IPS-20b (cell line): ENCODE measurements around the gene CISD3.

Experiments
- H3K27ac ChIP-seq: one replicate; pipeline ENCODE4 v1.5.1; 2013; ENCODE audit warnings: low read length
- H3K27me3 ChIP-seq: 2 replicates; pipeline ENCODE4 v1.6.1; 2013; ENCODE audit warnings: mild to moderate bottlenecking, low read length, inconsistent platforms; ENCODE audit not compliant: insufficient read depth
- H3K36me3 ChIP-seq: 2 replicates; pipeline ENCODE4 v1.6.1; 2013; ENCODE audit warnings: low read depth, mild to moderate bottlenecking, inconsistent platforms, low read length, moderate library complexity; ENCODE audit not compliant: insufficient read depth
- H3K4me1 ChIP-seq: 2 replicates; pipeline ENCODE4 v1.6.1; 2013; ENCODE audit warnings: mild to moderate bottlenecking, control low read depth, inconsistent platforms, low read length, moderate library complexity; ENCODE audit not compliant: insufficient read depth
- H3K4me3 ChIP-seq: 2 replicates; pipeline ENCODE4 v1.5.1; 2013; ENCODE audit warnings: mild to moderate bottlenecking, low read length, inconsistent platforms
- H3K9ac ChIP-seq: 2 replicates; pipeline ENCODE4 v1.6.1; 2013; ENCODE audit warnings: low read depth, mild to moderate bottlenecking, inconsistent platforms, low read length, moderate library complexity
- H3K9me3 ChIP-seq: 2 replicates; pipeline ENCODE4 v1.6.1; 2013; ENCODE audit warnings: mild to moderate bottlenecking, low read depth, low read length, inconsistent platforms; ENCODE audit not compliant: insufficient read depth

CISD3 gene, protein sequence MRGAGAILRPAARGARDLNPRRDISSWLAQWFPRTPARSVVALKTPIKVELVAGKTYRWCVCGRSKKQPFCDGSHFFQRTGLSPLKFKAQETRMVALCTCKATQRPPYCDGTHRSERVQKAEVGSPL

DNA sequence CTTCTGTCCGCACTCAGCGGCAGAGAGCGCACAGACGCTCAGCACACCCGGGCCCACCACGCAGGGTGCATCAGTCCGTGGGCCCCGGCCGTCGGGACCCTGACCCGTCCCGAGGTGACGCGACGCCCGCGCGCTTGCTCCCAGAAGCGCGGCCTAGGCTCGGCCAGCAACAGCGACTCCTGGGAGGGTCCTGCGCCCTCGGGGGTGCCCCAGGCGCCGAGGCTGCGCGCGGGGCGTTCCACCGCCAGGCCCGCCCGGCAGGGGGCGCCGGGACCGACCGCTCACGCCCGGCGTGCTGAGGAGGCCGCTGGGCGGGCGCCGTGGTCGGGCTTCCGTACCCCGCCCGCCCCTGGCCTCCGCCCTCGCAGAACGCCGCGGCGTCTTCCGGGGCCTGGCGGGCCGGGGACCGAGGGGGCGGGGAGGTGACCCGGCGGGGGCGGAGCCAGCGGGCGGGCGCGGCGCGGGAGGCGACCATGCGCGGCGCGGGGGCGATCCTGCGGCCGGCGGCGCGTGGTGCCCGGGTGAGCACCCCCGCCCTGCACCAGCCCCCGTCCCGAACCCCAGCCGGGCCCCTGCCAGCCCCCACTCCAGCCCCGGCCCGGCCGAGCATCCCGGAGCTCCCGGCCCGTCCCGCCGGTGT is at the start of gene CISD3:
TSS of gene CISD3 (plus strand) at position 456 of the 640 bp plus-strand sequence. CDS start at position 474, 18 bp downstream.
- H3K4me3 ChIP-seq: peak within 1 kb of the TSS; percentile 85
- no peak within 1 kb of the TSS for H3K27ac ChIP-seq
- peaks cover 23% of the 10 kb centered on the region for H3K36me3 ChIP-seq
- no peaks in the 10 kb centered on the region for H3K4me1 ChIP-seq
- no peaks in the 10 kb centered on the region for H3K9me3 ChIP-seq
- peak within 1 kb of the TSS; percentile 77; the same call in 1 of the 2 replicates for H3K9ac ChIP-seq
- H3K27me3 ChIP-seq: peaks cover 21% of the 10 kb centered on the region

DNA sequence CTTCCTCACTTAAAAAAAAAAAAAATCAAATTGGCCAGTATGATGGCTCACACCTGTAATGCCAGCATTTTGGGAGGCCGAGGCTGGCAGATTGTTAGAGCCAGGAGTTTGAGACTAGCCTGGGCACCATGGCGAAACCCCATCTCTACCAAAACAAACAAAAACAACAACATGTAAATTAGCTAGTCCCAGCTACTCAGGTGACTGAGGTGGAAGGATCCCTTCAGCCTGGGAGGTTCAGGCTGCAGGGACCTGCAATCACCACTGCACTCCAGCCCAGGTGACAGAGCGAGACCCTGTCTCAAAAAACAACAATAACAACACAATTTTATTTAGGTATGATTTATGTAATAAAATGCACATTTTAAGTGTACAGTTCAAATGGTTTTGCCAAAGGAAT is 49.0 kb upstream of the CISD3 start:
- H3K27me3 ChIP-seq: peaks cover 9% of the 10 kb centered on the region
- no peaks in the 10 kb centered on the region for H3K4me1 ChIP-seq
- H3K9ac ChIP-seq: no peak overlapping the region
- H3K4me3 ChIP-seq: no peak overlapping the region
- H3K9me3 ChIP-seq: no peaks in the 10 kb centered on the region
- no peak overlapping the region for H3K27ac ChIP-seq
- H3K36me3 ChIP-seq: no peaks in the 10 kb centered on the region

DNA sequence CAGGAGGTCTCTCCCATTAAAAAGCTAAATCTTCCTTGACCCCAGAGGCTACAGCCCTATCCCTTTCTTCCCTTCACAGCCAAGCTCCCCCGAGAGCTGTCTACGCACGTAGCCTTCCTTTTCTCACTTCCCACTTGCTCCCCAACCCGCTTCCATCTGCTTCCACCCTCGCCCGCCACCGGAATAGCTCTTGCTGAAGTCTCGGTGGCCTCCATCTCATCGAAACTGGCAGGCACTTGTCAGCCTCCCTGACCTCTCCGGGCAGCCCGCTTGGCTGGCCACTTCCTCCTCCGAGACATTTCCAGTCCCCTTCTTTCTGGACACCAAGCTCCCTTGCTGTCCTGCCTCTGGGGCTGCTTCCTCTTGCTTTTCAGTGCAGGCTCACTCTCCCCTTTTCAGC is 44.6 kb upstream of the CISD3 start:
- H3K4me1 ChIP-seq: no peaks in the 10 kb centered on the region
- H3K9me3 ChIP-seq: no peaks in the 10 kb centered on the region
- peaks cover 6% of the 10 kb centered on the region; the same call in 1 of the 2 replicates for H3K27me3 ChIP-seq
- no peaks in the 10 kb centered on the region for H3K36me3 ChIP-seq
- no peak overlapping the region for H3K4me3 ChIP-seq
- H3K27ac ChIP-seq: no peak overlapping the region
- H3K9ac ChIP-seq: no peak overlapping the region

DNA sequence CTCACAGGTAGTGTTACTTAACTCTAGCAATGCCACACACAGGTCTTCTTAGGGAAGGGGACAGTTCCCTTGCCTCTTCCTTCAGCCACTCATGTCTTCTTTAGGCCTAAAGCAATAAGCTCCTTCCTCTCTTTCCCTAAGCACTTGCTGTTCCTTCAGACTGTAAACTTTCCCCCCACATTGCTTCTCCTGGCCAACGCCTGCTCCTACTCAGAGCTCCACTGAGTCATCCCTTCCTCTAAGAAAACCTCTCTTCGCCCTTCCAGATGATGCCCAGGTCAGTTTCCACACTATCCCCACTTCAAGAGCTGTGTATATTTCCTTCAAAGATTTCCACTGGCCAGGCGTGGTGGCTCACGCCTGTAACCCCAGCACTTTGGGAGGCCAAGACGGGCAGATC is 42.9 kb upstream of the CISD3 start:
- Histone ChIP-seq H3K9ac (no peak overlapping the region), H3K4me1 (no peaks in the 10 kb centered on the region), H3K9me3 (no peaks in the 10 kb centered on the region), H3K4me3 (no peak overlapping the region), H3K27ac (no peak overlapping the region), H3K36me3 (no peaks in the 10 kb centered on the region), H3K27me3 (peaks cover 10% of the 10 kb centered on the region; the same call in 1 of the 2 replicates)

DNA sequence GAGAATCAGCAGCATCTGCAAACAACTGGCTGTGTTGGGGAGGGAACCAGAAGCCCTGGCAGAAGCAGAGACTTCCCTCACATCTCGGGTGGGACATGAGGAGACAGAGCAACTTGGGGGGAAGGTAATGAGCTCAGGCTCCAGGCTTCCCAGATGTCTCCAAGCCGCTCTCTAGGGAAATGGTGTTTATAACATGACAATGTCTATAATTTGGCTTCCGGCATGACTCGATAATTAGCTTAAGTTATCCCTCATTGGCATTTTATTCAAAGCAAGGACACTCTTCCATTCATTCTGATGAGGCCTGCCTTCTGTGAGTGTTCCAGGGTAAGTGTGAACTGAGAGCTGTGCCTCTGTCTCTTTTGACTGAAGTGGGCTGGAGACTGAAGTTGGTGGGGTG is 39.8 kb upstream of the CISD3 start:
- Histone ChIP-seq H3K4me3 (no peak overlapping the region), H3K36me3 (no peaks in the 10 kb centered on the region), H3K9ac (no peak overlapping the region), H3K9me3 (no peaks in the 10 kb centered on the region), H3K27ac (no peak overlapping the region), H3K4me1 (no peaks in the 10 kb centered on the region), H3K27me3 (peaks cover 19% of the 10 kb centered on the region)

DNA sequence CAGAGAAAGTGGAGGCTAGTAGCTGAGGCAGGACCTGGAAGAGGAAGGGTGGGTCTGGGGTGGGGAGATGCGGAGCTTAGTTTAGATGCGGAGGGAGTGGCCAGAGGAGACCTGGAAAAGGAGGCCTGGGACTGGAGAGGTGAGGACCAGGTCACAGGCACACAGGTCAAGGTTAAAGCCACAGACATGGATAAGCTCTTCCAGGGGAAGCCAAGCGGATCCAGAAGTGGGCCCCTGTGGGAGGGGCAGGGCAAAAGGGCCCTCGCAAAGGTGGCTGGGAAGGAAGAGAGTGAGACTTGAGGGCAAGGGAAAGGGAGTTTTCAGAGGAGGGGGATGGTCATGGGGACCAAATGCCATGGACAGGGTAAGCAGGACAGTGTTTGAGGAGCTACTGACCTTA is 39.0 kb upstream of the CISD3 start:
- no peak overlapping the region for H3K4me3 ChIP-seq
- no peaks in the 10 kb centered on the region for H3K9me3 ChIP-seq
- H3K36me3 ChIP-seq: no peaks in the 10 kb centered on the region
- no peak overlapping the region for H3K9ac ChIP-seq
- H3K27me3 ChIP-seq: peaks cover 19% of the 10 kb centered on the region
- H3K4me1 ChIP-seq: no peaks in the 10 kb centered on the region
- no peak overlapping the region for H3K27ac ChIP-seq

DNA sequence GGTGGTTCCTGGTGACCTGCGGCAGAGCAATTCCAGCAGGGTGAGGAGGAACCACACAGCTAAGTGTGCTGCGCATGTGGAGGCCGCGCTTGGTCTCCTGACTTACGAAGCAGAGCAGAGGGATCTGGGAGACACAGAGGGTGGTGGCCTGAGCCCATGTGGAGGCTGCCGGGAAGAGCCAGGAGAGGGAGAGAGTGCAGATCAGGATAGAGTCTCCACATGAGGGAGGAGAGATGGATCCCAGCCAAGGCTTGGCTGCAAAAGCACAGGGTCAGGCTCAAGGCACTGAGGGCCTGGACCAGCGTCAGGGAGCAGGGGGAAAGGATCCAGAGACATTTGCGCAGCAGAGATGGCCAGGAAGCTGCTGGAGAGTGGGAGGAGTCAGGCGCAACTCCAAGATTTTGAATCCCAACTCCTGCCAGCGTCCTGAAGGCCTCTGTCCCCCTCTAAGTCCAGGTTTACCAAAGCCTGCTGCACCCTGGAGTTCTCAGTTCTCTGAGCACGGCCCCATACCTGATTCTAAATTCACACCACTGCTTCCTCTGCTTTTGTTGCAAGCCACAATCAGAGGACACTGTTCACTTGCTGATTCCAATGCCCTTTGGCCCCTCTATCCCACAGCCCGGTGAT is 36.3 kb upstream of the CISD3 start:
- Histone ChIP-seq H3K27ac (no peak overlapping the region), H3K9ac (no peak overlapping the region), H3K4me1 (no peaks in the 10 kb centered on the region), H3K9me3 (no peaks in the 10 kb centered on the region), H3K27me3 (peaks cover 40% of the 10 kb centered on the region), H3K36me3 (no peaks in the 10 kb centered on the region), H3K4me3 (no peak overlapping the region)

DNA sequence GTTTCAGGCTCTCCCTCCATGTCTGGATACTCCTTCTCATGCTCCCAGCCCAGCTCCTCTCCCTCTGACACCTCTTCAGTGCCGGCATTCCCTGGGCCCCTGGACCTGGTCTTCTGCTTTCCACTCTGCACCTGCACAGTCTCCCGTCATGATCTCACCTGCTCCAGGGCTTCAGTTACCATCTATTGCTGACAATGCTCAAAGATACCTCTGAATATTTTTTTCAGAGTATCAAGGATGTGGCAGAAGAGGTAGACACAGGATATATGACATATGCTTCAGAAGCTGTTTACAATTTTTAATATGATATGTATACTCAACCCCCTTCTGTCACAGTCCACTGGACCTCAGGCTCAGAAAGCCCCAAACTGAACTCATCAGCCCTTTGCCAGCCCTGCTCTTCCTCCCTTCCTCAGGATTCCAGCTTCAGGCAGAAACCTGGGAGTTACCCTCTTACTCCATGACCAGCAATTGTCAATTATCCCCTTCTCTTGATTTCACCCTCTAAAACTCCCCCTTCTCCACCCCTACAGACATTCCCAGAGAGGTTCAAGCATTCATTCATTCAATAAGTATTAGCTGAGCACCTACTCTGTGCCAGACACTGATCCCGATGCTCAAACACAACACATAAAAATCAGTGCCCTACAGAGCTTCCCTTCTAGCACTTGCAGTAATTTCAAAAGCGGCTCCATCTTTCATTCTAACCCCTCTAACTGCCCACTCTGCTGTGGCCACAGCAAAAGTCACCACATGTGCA is 32.9 kb upstream of the CISD3 start:
- no peaks in the 10 kb centered on the region for H3K4me1 ChIP-seq
- H3K27me3 ChIP-seq: peaks cover 64% of the 10 kb centered on the region
- H3K9me3 ChIP-seq: no peaks in the 10 kb centered on the region
- no peak overlapping the region for H3K27ac ChIP-seq
- no peak overlapping the region for H3K4me3 ChIP-seq
- no peak overlapping the region for H3K9ac ChIP-seq
- no peaks in the 10 kb centered on the region for H3K36me3 ChIP-seq

DNA sequence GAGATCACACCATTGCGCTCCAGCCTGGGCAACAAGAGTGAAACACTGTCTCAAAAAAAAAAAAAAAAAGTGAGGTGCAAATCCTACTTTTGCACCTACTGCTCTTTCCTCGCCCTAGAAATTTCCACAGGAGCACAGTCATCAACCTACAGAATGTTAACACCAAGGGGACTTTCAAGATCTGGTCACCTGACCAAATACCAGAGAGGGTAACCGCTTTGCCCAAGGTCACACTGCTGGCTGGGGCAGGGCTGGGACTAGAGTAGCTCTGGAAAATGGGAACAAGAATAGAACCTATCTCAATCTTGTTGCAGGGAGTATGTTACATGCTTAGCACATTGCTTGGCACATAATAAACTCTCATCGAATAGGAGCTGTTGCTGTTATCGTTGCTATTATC is 31.4 kb upstream of the CISD3 start:
- H3K4me1 ChIP-seq: peaks cover 10% of the 10 kb centered on the region; the same call in 1 of the 2 replicates
- no peak overlapping the region for H3K9ac ChIP-seq
- H3K9me3 ChIP-seq: no peaks in the 10 kb centered on the region
- no peaks in the 10 kb centered on the region for H3K36me3 ChIP-seq
- no peak overlapping the region for H3K4me3 ChIP-seq
- peaks cover 76% of the 10 kb centered on the region for H3K27me3 ChIP-seq
- no peak overlapping the region for H3K27ac ChIP-seq

DNA sequence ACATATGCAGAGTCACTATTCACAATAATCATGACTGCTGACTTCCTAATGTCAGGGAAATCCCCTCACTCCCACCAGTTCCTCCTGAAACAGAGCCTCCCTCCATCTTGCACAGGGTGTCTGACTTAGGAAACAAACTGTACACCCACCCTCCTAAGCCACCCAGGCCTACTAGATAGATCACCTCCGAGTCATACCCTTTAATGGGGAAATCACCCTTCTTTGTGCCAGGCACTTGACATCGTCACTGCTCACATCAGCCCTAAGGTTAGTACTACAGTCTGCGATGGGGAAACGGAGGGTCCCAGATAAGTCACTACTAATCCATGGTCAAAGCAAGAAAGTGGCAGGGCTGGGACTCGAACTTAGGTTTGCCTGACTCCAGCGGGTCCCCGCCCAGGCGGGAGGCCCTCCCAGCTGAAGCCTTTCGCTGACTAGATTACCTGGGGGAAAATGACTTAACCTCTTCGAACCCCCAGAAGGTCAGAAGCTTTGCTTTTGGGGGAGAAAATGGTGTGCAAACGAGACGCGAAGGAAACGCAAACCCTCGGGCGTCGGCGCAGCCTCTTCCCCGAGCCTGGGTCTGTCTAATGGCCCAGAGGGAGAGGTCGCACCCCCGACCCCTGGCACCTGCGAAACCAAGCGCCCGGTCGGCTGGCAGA is 28.5 kb upstream of the CISD3 start:
- Histone ChIP-seq H3K27me3 (peaks cover 88% of the 10 kb centered on the region), H3K36me3 (no peaks in the 10 kb centered on the region), H3K27ac (no peak overlapping the region)

DNA sequence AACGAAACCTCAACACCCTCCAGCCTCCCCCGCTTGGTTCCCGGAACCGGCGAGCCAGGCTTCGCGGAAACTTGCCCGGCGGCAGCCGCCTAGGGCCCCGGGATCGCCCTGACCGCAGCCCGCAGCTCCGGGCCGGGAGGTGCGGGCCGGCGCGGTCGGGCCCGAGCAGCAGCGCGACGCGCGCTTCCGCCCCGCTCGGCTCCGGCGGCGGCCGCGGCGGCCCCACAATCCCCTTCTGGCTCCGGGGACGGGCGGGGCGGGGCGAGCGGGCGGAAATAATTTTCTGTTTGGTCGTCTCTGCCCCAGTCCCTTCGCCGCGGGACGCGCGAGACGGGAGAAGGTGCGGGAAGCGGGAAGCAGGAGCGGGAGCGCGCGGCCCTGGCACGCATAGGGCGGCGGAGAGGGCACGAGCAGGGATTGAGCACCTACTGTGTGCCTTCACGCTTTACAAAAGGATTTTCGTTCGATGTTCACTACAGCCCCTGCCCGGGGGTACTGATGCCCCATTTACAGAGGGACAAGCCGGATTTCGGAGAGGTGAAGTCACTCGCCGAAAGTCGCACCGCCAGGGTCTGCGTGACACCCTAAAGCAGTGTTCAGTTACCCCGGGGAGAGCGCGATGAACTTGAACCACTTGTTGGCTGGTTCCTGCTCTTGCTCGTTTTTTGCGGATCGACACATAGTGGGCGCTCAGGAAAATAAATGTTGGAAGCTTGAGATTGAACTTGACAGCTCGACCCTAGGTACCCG is 27.8 kb upstream of the CISD3 start:
- H3K9ac ChIP-seq: peak overlapping the region; percentile 22; the same call in 1 of the 2 replicates
- H3K27me3 ChIP-seq: peaks cover 88% of the 10 kb centered on the region
- peak overlapping the region; percentile 70 for H3K4me3 ChIP-seq

More for the DNA sequence above, 28.5 kb upstream of the CISD3 start:
- Histone ChIP-seq H3K9ac (no peak overlapping the region), H3K4me3 (peak overlapping the region; percentile 63), H3K9me3 (no peaks in the 10 kb centered on the region), H3K4me1 (peaks cover 12% of the 10 kb centered on the region; the same call in 1 of the 2 replicates)

More for the DNA sequence above, 27.8 kb upstream of the CISD3 start:
- Histone ChIP-seq H3K36me3 (no peaks in the 10 kb centered on the region), H3K9me3 (no peaks in the 10 kb centered on the region), H3K4me1 (peaks cover 19% of the 10 kb centered on the region; the same call in 1 of the 2 replicates), H3K27ac (no peak overlapping the region)
